Ovary (tissue), 3 donors: ENCODE results near the gene SPTSSA.

Experiments
- CTCF ChIP-seq, 3 donors: fragments of 450-650 bp in 2 of 3; fragments of 200-600 bp in 1 of 3; IDR thresholded peaks; one replicate each; pipeline versions ENCODE4 v1.5.1 to v1.8.0; 2016 to 2022; ENCODE audit warnings: antibody characterized with exemption in 3 of 3, mild to moderate bottlenecking in 1 of 3
- EP300 ChIP-seq: sonication (generic); formaldehyde crosslinking; IDR thresholded peaks from one replicate; pipeline ENCODE4 v1.6.1; 2017; ENCODE audit warnings: antibody characterized with exemption
- donor health status: DM: no; HTN: no; CAD: no.

- TF ChIP-seq CTCF (IDR thresholded peaks at IDR 0.05) (no peak), EP300 (no peak)
Observed at GRCh38 chr14:34470319-34470718, 8.3 kb upstream of the SPTSSA start.
